GM19395 (cell line): Measurements from ENCODE around the gene TBX1.
"Not testable (repeated sequence)": the region's sequence is repeated elsewhere in the genome, so short reads cannot be mapped to it uniquely, and the experiment has no call there.

Experiments used
- ATAC-seq: cut with Tn5 transposase; IDR thresholded peaks from one replicate; pipeline ENCODE4 v1.9.1; 2021; ENCODE audit warnings: mild to moderate bottlenecking, moderate library complexity; ENCODE audit not compliant: unreplicated experiment

TBX1 gene

DNA sequence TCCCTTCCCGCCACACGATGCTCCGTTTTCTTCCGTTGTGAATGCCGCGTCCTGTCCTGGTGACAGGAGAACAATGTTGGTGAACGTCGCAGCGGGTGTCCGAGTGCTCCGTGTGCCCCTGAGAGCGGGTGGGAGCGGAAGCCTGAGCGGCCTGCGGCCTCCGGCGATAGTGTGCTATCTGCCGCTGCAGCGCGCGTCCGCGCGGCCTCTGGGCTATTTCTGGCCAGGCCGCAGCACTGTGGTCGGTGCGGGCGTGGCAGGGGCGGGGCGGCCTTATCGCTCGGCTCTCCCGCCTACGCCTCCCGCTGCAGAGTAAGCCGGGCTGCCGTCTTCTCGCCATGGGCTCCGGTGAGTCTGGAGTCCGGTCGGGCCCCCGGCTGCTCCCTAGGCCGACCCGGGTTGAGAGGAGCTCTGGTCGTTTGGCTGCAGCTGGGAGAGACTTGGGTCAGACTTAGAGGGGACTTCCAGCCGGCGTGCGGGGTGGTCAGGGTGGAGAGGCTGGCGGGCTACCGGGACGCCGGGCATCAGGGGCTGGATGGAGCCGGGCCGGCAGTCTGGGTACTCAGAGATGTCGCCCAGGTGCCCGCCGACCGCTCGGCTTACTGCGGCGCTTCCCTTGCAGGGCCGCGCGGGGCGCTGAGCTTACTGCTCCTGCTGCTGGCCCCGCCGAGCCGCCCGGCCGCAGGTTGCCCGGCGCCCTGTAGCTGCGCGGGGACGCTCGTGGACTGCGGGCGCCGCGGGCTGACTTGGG, 37.2 kb upstream of the TBX1 start, which contains the start of gene GP1BB:
Gene GP1BB, plus strand, starts transcription at position 308 of the 751 bp plus-strand sequence. Its CDS starts 31 bp downstream, at position 339.
- ATAC-seq, result no peak

DNA sequence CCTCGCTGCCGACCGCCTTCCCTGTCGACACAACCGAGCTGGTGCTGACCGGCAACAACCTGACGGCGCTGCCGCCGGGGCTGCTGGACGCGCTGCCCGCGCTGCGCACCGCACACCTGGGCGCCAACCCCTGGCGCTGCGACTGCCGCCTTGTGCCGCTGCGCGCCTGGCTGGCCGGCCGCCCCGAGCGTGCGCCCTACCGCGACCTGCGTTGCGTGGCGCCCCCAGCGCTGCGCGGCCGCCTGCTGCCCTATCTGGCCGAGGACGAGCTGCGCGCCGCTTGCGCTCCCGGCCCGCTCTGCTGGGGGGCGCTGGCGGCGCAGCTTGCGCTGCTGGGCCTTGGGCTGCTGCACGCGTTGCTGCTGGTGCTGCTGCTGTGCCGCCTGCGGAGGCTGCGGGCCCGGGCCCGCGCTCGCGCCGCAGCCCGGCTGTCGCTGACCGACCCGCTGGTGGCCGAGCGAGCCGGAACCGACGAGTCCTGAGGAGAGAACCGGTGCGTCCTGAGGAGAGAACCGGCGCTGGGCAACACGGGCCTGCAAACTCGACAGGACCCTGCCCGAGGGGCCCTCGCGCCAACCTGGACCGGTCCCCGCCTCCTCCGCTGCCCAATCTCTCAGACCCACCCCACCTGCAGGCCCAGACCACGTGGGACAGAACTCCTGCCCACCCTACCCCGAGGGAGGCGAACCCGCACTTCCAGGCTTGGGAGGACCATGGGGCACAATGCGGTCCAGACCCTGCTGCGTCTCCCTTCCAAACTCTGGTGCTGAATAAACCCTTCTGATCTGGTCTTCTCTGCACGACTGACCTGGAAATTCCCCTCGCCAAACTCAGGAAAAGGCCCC, 36.4 kb upstream of the TBX1 start:
- no peak for ATAC-seq

DNA sequence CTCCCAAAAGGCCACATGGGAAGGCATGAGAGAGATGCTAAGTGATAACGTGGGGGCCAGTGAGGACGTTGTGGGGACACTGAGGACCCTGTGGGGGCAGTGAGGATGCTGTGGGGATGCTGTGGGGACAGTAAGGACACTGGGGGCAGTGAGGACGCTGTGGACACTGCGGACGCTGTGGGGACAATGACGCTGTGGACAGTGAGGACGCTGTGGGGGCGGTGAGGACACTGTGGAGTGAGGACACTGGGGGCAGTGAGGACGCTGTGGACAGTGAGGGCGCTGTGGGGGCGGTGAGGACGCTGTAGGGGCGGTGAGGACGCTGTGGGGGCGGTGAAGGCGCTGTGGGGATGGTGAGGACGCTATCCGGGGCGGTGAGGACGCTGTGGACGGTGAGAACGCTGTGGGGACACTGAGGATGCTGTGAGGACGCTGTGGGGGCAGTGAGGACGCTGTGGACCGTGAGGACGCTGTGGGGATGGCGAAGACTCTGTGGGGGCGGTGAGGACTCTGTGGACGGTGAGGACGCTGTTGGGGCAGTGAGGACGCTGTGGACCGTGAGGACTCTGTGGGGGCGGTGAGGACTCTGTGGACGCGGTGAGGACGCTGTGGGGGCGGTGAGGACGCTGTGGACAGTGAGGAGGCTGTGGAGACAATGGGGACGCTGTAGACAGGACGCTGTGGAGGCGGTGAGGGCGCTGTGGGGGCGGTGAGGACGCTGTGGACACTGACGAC, 35.5 kb upstream of the TBX1 start:
- ATAC-seq, result no peak

DNA sequence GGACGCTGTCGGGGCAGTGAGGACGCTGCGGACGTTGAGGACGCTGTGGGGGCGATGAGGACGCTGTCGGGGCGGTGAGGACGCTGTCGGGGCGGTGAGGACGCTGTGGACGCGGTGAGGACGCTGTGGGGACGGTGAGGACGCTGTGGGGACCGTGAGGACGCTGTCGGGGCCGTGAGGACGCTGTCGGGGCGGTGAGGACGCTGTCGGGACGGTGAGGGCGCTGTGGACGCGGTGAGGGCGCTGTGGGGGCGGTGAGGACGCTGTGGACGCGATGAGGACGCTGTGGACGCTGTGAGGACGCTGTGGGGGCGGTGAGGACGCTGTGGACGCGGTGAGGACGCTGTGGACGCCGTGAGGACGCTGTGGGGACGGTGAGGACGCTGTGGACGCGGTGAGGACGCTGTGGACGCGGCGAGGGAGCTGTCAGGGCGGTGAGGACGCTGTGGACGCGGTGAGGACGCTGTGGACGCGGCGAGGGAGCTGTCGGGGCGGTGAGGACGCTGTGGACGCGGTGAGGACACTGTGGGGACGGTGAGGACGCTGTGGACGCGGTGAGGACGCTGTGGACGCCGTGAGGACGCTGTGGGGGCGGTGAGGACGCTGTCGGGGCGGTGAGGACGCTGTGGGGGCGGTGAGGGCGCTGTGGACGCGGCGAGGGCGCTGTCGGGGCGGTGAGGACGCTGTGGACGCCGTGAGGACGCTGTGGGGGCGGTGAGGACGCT, 34.4 kb upstream of the TBX1 start:
- not testable (repeated sequence) for ATAC-seq

DNA sequence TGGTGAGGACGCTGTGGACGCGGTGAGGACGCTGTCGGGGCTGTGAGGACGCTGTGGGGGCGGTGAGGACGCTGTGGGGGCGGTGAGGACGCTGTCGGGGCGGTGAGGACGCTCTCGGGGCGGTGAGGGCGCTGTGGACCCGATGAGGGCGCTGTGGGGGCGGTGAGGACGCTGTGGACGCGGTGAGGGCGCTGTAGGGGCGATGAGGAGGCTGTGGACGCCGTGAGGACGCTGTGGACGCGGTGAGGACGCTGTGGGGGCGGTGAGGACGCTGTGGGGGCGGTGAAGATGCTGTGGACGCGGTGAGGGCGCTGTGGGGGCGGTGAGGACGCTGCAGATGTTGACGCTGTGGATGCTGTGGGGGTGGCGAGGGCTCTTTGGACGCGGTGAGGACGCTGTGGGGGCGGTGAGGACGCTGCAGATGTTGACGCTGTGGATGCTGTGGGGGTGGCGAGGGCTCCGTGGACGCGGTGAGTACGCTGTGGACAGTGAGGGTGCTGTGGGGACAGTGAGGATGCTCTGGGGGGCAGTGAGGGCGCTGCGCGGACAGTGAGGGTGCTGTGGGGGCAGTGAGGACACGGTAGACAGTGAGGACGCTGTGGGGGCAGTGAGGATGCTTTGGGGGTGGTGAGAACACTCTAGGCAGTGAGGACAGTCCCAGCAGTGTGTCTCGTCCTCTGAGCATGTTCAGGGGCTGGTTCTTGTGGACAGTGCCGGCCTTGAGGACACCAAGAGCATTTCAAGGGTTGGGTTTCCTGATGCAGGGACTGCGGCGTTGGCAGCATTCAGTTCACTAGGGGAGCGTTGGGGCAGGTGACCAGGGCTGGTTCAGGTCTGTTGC, 33.0 kb upstream of the TBX1 start:
- ATAC-seq, result no peak

DNA sequence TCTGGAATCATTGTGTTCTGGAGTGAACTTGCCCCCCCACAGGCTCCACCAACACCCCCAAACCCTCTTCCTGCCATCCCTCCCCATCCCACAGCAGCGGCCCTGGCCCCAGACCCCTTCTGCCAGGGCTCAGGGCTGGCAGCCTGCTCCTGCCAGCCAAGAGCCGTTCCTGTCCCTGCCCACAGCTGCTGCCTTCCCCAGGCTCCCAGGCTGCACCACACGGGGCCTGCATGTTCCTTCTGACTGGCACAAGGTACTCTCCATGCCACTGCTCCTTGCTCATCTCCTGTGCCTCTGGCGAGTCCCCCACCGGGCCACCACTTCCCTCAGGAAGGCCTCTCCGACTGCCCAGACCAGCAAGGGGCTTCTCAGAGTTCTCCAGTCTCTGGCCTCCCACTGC, 32.3 kb upstream of the TBX1 start:
- no peak for ATAC-seq

DNA sequence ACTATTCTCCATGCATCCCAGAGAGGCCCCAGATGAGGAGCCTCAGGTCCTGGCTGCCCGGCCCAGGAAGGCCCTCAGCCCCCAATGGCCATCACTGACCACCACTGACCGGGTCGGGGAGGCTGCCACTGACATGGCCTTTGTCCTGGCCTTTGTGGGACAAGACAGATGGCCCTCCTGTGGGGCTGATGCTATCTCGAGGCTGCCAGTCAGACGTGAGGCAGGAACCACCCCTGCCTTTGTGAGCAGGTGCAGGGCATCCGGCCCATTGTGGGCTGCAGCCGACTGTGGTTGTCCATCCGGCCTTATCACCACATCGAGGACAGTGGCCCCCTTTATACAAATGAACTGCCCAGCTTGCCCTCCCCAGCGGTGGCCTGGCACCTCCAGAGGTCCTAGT, 31.7 kb upstream of the TBX1 start:
- ATAC-seq, result no peak

DNA sequence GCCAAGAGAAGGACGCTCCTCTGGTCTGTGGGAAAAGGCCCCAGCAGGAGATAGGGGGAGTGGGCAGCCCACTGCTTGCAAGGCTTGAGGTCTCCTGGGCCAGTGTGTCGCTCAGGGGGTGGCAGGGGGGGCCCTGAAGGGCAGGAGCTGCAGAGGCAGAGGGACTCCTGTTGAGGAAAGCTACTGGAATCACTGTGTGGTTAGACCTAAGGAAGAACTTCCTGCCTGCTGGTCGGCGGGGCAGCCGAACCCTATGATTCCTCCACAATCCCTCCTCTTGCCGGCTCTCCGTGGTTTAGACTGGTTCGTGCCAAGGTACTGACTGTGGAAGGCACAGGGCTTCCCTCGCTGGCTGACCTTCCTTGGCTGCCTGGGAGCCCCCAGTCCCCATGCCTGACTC, 31.1 kb upstream of the TBX1 start:
- ATAC-seq, result no peak

DNA sequence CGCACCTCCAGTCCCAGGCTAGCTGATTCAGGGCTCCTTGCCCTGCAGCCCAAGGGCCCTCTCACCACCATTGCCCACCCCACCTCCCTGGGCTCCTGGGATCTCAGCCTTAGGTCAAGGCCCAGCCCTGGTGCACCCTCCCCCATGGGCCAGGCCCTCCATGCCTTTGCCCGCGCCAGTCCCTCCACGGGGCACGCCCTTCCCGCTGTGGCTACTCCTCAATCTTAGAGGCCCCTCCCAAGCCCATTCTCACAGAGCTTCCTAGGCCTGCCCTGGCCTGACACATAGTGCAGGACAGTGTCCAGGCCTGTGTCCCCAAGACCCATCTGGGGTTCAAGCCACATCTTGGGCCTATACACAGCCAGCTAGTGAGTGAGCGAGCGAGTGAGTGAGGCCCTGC, 30.4 kb upstream of the TBX1 start:
- ATAC-seq, result no peak

DNA sequence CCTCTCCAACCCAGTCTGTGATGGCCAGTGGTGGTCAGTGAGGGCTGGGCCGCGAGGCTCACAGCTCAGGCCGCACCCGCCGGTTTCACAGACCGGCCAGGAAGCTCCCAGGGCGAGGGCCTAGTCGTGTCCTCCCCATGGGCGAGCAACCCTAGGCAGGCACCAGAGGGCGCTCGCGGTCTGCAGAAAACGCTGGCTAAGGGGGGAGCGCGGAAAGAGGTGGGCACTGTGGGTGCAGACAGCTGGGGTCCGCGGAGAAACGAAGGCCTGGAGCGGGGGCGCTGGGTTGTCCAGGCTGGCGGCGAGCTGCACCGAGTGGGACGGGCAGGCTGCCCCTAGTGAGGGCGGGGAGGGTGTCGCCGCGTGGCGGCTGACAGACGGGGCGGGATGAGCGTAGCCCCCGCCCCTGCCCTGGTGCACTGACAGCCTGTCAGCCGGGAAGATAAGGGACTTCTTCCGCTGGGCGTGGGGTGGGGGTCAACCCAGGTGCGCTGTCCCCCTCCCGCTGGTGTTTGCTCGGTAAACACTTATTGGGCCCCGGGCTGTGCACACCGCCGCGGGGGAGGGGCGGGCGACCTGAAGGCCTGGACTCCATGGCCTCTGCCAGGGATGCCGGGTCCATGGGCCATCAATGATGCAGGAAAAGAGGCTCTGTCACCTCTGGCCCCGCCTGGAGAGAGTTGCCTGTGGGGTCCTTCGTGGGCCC, 29.8 kb upstream of the TBX1 start:
- ATAC-seq, result no peak

DNA sequence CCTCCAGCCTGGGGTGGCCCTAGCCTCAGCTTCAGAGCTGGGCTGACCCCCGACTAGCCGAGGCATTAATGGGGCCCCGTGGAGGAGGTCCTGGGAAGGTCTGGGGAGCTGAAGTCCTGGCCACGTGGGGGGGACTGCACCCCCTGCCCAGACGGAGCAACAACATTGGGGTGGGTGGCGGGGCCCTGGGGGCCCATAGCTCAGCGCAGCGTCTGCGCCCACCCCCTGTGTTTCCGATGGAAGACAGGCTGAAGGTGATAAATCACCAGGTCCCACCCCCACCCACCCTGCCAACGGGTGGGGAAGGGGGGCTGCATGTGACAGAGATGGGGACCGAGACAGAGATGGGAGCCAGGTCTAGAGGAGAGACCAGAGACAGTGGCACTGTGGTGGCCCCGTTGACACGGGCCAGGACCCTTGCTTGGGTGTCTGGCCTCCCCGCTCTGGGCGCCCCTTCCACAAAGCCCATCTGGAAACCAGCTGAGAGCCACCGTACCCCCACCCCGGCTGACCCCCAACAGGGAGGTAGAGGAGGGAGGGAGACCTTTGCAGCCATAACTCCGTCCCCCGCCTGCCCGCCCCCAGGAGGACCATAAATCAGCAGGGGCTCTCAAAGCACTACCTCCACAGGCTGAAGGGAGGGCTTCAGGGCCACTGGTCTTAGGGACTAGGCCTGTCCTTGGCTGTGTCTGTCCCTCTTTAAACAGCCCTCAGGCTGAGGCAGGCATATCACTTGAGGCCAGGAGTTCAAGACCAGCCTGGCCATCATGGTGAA, 29.0 kb upstream of the TBX1 start:
- no peak for ATAC-seq

DNA sequence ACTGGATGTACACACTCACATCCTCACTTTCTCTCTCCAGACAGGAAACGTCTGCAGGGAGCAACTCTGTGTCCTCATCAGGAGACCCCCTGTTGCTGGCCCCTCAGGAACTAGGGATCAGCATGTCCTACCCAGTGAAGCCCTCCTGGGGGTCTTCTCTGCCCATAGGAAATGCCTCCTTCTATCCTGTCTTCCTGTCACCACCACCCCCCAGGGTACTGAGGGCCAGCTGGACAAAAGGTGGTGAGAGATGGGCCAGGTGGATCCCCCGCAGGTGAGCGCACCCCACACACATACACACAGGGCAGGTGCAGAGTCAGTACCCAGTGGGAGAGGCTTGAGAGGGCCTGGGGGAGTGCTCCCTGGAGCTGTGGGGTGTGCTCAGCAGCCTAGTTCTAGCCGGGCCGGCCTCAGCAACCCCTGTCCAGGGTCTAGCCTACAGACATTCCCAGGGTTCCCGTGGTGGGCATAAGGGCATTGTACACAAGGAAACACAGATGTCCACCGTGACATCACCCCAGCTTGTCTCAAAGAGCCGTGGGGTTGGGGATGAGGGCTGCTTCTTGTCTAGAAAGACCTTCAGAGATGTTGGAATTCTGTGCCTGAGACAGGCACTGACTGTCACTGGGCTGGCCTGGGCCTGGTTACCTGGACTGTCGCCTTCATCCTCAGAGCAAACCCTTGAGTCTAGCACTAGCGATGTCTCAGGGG, 28.0 kb upstream of the TBX1 start:
- no peak for ATAC-seq

DNA sequence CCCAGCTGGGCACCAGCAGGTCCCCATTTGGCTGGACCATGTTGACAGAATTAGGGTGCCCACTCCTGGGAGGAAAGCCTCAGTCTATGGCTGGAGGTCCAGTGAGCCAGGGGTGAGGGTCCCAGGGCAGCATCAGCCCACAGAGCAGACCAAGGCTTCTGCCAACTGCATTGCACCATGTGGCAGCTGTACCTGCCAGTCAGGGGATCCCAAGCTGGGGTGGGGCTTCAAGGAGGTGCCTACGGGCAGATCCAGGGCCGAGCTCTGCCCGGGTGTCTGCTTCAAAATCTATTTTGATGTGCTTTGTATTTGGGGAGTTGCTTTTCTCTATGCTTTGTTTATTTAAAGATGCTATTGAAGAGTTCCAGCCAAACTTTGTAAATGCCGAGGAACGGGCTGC, 26.8 kb upstream of the TBX1 start:
- no peak for ATAC-seq

DNA sequence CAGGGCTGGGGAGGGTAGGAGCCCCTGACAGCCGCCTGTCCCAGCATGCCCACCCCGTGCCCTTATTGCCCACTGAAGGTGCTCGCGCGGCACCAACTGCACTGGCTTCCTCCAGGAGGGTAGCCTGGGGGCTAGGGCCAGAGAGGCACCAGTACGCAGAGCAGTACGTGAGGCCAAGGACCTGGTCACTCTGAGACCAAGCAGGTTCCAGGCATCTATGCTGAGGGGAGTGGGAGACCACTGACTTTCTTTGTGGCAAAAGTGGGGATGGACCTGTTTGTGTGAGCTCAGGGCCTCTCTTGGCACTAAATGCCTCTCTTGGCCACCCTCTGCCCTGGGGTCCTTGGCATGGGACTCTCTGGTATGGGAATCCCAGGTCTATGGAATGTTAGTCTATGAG, 26.4 kb upstream of the TBX1 start:
- no peak for ATAC-seq

DNA sequence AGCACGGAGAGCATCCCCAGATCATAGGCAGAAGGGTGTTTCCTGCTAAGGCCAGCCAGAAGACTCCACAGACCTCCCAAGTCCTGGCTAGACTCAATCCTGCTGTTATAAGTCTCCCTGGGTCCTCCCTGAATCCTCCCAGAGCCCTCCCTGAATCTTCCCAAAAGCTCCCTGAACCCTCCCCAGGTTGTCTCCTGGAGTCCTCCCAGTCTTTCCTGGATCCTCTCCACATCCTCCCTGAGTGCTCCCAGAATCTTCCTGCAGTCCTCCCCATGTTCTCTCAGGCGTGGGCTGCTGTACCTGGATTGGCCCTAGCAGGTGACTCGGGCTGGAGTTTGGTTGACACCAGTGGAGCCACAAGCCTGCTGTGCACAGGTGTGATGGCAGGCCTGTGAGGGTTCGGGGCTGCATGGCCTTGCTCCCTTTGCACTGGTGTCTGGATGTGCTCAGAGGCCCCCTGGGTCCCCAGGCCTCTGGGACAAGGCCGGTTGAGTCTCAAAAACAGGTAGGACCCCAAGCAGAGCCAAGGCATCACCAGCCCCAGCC, 25.7 kb upstream of the TBX1 start:
- ATAC-seq, result no peak

DNA sequence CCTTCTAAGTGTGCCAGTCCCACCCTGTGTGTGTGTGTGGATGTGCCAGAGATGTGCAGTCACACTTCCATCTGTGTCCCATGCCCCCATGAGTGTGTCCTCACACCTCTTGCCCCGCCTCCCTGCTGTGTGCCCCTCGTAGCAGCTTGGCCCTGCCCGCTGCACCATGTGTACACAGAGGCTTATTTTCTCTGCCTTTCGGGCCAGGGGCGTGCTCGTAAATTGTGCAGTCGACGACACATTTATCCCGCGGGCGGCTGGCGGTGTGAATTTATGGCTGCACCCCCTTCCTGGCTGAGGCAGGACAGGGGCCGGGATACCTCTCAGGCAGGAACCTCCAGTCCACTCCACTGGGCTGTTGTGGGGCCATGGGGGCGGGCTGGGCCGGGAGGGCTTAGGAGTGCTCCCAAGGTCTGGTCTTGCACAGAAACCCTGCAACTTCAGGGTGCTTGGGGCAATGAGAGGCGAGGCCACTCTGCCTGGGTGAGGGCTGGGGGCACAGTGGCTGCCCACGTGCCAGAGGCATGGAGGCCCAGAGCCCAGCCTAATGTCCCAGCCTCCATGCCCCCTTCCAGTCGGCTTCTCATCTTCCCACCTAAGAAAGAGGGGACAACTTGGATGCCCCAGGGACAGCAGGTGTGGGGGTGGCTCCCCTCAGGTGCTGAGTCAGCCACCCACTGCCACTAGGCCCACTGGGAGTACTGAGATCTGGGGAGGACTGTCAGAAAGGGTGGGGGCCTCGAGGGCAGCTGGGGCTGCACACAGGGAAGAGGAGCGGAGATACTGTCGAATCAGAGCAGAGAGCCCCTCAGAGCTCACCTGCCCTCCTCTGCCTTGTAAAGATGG, 24.7 kb upstream of the TBX1 start:
- ATAC-seq, result no peak
